ENCODE results near the gene MTERF2. TPM values are rescaled to one million over a fixed set of nuclear protein-coding genes. Genes with fewer than 3 reads are reported as not detected.
"Not testable (repeated sequence)": the region's sequence is repeated elsewhere in the genome, so short reads cannot be mapped to it uniquely, and the experiment has no call there.

The MTERF2 gene
- total RNA-seq, 4 donors from 2014 or later = 5.0 to 24.6 (median 13.7) TPM

DNA sequence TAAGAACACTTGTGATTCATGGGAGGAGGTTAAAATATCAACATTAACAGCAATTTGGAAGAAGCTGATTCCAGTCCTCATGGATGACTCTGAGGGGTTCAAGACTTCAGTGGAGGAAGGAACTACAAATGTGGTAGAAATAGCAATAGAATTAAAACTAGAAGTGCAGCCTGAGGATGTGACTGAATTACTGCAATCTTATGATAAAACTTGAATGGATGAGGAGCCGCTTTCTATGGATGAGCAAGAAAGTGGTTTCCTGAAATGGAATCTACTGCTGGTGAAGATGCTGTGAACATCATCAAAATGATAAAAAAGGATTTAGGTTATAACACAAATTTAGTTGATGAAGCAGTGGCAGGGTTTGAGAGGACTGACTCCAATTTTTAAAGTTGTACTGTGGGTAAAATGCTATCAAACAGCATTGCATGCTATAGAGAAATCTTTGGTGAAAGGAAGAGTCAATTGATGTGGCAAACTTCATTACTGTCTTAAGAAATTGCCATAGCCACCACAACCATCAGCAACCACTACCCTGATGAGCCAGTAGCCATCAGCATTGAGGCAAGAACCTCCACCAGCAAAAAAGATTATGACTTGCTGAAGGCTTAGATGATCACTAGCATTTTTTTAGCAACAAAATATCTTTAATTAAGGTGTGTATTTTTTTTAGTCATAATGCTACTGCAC, 25.9 kb upstream of the MTERF2 start:
- Histone ChIP-seq H3K36me3 (peaks cover 0 to 2% of the 10 kb centered on the region in 2 donors), H3K4me3 (no peak overlapping the region), H3K4me1 (peaks cover 0 to 5% of the 10 kb centered on the region in 2 donors), H3K27ac (no peak overlapping the region), H3K27me3 (no peaks in the 10 kb centered on the region), H3K9me3 (no peaks in the 10 kb centered on the region)
- in situ Hi-C loops (cut with MboI; ENCODE audit: low sequenced_read_pairs in 4 of 4) = no loop called here
- TF ChIP-seq, protein P1, sequence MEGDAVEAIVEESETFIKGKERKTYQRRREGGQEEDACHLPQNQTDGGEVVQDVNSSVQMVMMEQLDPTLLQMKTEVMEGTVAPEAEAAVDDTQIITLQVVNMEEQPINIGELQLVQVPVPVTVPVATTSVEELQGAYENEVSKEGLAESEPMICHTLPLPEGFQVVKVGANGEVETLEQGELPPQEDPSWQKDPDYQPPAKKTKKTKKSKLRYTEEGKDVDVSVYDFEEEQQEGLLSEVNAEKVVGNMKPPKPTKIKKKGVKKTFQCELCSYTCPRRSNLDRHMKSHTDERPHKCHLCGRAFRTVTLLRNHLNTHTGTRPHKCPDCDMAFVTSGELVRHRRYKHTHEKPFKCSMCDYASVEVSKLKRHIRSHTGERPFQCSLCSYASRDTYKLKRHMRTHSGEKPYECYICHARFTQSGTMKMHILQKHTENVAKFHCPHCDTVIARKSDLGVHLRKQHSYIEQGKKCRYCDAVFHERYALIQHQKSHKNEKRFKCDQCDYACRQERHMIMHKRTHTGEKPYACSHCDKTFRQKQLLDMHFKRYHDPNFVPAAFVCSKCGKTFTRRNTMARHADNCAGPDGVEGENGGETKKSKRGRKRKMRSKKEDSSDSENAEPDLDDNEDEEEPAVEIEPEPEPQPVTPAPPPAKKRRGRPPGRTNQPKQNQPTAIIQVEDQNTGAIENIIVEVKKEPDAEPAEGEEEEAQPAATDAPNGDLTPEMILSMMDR (IDR thresholded peaks at IDR 0.05 in 4 of 5, conservative IDR thresholded peaks at IDR 0.05 in 1 of 5) = no peak
- no peak for TF ChIP-seq POLR2A (IDR thresholded peaks at IDR 0.05)
- no peak for DNase-seq
- intact Hi-C loops (cut with DNase I; ENCODE audit: low total_unique reads) = loop anchor here (5.0 kb wide), 1 partner anchor 89 kb away; no protein-coding TSS in a partner anchor
- no peak for ATAC-seq

DNA sequence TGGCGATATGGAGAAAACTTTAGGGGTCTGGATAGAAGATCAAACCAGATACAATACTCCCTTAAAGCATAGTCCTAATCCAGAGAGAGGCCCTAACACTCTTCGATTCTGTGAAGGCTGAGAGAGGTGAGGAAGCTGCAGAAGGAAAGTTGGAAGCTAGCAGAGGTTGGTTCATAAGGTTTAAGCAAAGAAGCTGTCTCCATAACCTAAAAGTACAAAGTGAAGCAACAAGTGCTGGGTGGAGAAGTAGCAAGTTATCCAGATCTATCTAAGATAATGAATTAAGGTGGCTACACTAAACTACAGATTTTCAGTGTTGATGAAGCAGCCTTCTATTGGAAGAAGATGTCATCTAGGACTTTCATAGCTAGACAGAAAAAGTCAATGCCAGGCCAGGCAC, 24.6 kb upstream of the MTERF2 start:
- Histone ChIP-seq H3K4me3 (no peak overlapping the region), H3K36me3 (no peaks in the 10 kb centered on the region), H3K4me1 (no peaks in the 10 kb centered on the region), H3K27ac (no peak overlapping the region), H3K9me3 (no peaks in the 10 kb centered on the region), H3K27me3 (no peaks in the 10 kb centered on the region)
- in situ Hi-C loops (cut with MboI; ENCODE audit: low sequenced_read_pairs in 4 of 4) (no loop called here), intact Hi-C loops (cut with DNase I; ENCODE audit: low total_unique reads) (loop anchor here (5.0 kb wide), 1 partner anchor 91 kb away; no protein-coding TSS in a partner anchor)
- TF ChIP-seq POLR2A (IDR thresholded peaks at IDR 0.05) = no peak
- TF ChIP-seq, protein P1 (IDR thresholded peaks at IDR 0.05 in 4 of 5, conservative IDR thresholded peaks at IDR 0.05 in 1 of 5) = no peak
- DNase-seq (no peak), ATAC-seq (no peak)

DNA sequence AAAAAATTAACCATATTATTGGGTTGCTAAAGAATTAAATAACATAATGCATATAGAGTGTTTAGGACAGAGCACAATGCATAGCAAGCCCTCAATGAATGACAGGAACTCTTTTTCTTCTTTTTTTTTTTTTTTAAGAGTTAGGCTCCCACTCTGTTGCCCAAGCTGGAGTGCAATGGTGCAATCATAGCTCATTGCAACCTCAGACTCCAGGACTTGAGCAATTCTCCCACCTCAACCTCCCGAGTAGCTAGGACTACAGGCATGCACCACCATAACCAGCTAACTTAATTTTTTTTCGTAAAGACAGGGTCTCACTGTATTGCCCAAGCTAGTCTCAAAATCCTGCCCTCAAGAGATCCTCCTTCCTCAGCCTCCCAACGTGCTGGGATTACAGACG, 20.5 kb upstream of the MTERF2 start:
- no peaks in the 10 kb centered on the region for H3K36me3 ChIP-seq
- in situ Hi-C loops (cut with MboI; ENCODE audit: low sequenced_read_pairs in 4 of 4) = no loop called here
- DNase-seq = no peak
- H3K4me1 ChIP-seq = no peaks in the 10 kb centered on the region
- no peak overlapping the region for H3K27ac ChIP-seq
- TF ChIP-seq, protein P1 (IDR thresholded peaks at IDR 0.05 in 4 of 5, conservative IDR thresholded peaks at IDR 0.05 in 1 of 5) = no peak
- TF ChIP-seq POLR2A (IDR thresholded peaks at IDR 0.05) = no peak
- H3K27me3 ChIP-seq = no peaks in the 10 kb centered on the region
- intact Hi-C loops (cut with DNase I; ENCODE audit: low total_unique reads) = no loop called here
- ATAC-seq = no peak
- H3K4me3 ChIP-seq = no peak overlapping the region
- no peaks in the 10 kb centered on the region for H3K9me3 ChIP-seq

DNA sequence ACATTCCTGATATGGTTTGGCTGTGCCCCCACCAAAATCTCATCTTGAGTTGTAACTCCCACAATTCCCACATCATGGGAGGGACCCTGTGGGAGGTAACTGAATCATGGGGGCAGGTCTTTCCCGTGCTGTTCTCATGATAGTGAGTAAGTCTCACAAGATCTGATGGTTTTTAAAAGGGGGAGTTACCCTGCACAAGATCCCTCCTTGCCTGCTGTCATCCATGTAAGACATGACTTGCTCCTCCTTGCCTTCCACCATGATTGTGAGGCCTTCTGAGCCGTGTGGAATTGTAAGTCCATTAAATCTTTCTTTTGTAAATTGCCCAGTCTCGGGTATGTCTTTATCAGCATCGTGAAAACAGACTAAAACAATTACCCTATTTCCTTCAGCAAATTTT, 15.7 kb upstream of the MTERF2 start:
- H3K4me1 ChIP-seq; DNase-seq; H3K27me3 ChIP-seq; H3K27ac ChIP-seq; intact Hi-C loops (cut with DNase I; ENCODE audit: low total_unique reads); H3K36me3 ChIP-seq; H3K4me3 ChIP-seq; H3K9me3 ChIP-seq; in situ Hi-C loops (cut with MboI; ENCODE audit: low sequenced_read_pairs in 4 of 4); ATAC-seq: not testable (repeated sequence)

DNA sequence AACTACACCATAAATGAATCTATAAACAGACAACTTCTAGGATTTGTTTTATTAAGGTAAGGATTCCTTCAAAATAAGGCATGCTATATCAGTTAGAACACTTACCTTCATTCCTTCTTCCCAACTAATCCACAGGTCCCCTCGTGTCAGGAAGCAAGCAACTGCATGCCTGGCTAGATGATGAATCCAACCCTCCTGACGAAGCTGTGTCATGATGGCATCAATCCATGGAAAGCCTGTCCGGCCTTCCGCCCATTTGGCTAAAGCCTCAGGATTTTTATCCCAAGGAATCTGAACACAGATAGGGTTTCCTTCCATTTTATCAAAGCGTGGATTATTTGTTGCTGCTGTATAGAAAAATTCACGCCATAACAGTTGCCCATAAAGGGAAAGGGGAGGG, 12.5 kb upstream of the MTERF2 start:
- intact Hi-C loops (cut with DNase I; ENCODE audit: low total_unique reads) = no loop called here
- ATAC-seq (peak; percentile 72 to 85), DNase-seq (peak in 1 of 2 donors; percentile 54)
- no peak overlapping the region for H3K4me3 ChIP-seq
- peaks cover 5 to 29% of the 10 kb centered on the region in 2 donors for H3K36me3 ChIP-seq
- H3K9me3 ChIP-seq = no peaks in the 10 kb centered on the region
- H3K27me3 ChIP-seq = no peaks in the 10 kb centered on the region
- H3K4me1 ChIP-seq = no peaks in the 10 kb centered on the region
- no peak overlapping the region for H3K27ac ChIP-seq
- in situ Hi-C loops (cut with MboI; ENCODE audit: low sequenced_read_pairs in 4 of 4) = loop anchor here in 1 of 4 donors (25.0 kb wide), 1 partner anchor 88 kb away; the partner anchor contains the start of gene CRY1
- no peak for TF ChIP-seq POLR2A (IDR thresholded peaks at IDR 0.05)
- TF ChIP-seq, protein P1 (IDR thresholded peaks at IDR 0.05 in 4 of 5, conservative IDR thresholded peaks at IDR 0.05 in 1 of 5) = no peak
